ENCODE results near the gene CYSRT1.
"Not testable (repeated sequence)": the region's sequence is repeated elsewhere in the genome, so short reads cannot be mapped to it uniquely, and the experiment has no call there.

The CYSRT1 gene

GRCh38 chr9:137234055-137234697 is 9.2 kb downstream of the CYSRT1 start:
- Mint-ChIP-seq H3K9me3 (no peaks in the 10 kb centered on the region), H3K4me3 (no peak overlapping the region), H3K36me3 (no peaks in the 10 kb centered on the region)

GRCh38 chr9:137234758-137235423 is 9.9 kb downstream of the CYSRT1 start:
- Mint-ChIP-seq H3K4me3 (peak overlapping the region; percentile 45), H3K27me3 (peaks cover 38% of the 10 kb centered on the region), H3K27ac (peak overlapping the region; percentile 63), H3K4me1 (peaks cover 48% of the 10 kb centered on the region), H3K9me3 (no peaks in the 10 kb centered on the region), H3K36me3 (no peaks in the 10 kb centered on the region)
- peak; percentile 49 for ATAC-seq

More at GRCh38 chr9:137234055-137234697, 9.2 kb downstream of the CYSRT1 start:
- Mint-ChIP-seq H3K4me1 (peaks cover 41% of the 10 kb centered on the region), H3K27me3 (peaks cover 38% of the 10 kb centered on the region), H3K27ac (peak overlapping the region; percentile 63)
- no peak for ATAC-seq

- H3K4me3 Mint-ChIP-seq = peak overlapping the region; percentile 45
- peak overlapping the region; percentile 63 for H3K27ac Mint-ChIP-seq
Measured at GRCh38 chr9:137235424-137236237, 10.7 kb downstream of the CYSRT1 start.

GRCh38 chr9:137236238-137236935 is 11.4 kb downstream of the CYSRT1 start:
- no peaks in the 10 kb centered on the region for H3K36me3 Mint-ChIP-seq
- peaks cover 25% of the 10 kb centered on the region for H3K27me3 Mint-ChIP-seq
- ATAC-seq = peak; percentile 53
- no peaks in the 10 kb centered on the region for H3K9me3 Mint-ChIP-seq
- H3K4me3 Mint-ChIP-seq = peak overlapping the region; percentile 29
- no peak overlapping the region for H3K27ac Mint-ChIP-seq
- peaks cover 48% of the 10 kb centered on the region for H3K4me1 Mint-ChIP-seq

More at GRCh38 chr9:137235424-137236237, 10.7 kb downstream of the CYSRT1 start:
- ATAC-seq = no peak
- Mint-ChIP-seq H3K4me1 (peaks cover 48% of the 10 kb centered on the region), H3K36me3 (no peaks in the 10 kb centered on the region), H3K27me3 (peaks cover 32% of the 10 kb centered on the region), H3K9me3 (no peaks in the 10 kb centered on the region)

GRCh38 chr9:137236936-137237421 is 12.0 kb downstream of the CYSRT1 start:
- Mint-ChIP-seq H3K27me3 (peaks cover 19% of the 10 kb centered on the region), H3K4me1 (peaks cover 49% of the 10 kb centered on the region), H3K4me3 (peak overlapping the region; percentile 29), H3K9me3 (no peaks in the 10 kb centered on the region), H3K36me3 (no peaks in the 10 kb centered on the region), H3K27ac (no peak overlapping the region)
- no peak for ATAC-seq

GRCh38 chr9:137237759-137238726 is 13.1 kb downstream of the CYSRT1 start:
- H3K36me3 Mint-ChIP-seq = peaks cover 10% of the 10 kb centered on the region

GRCh38 chr9:137239541-137240200 is 14.7 kb downstream of the CYSRT1 start:
- not testable (repeated sequence) for H3K27me3 Mint-ChIP-seq, ATAC-seq, H3K9me3 Mint-ChIP-seq
- H3K27ac Mint-ChIP-seq = peak overlapping the region; percentile 69
- peaks cover 16% of the 10 kb centered on the region for H3K36me3 Mint-ChIP-seq
- peaks cover 71% of the 10 kb centered on the region for H3K4me1 Mint-ChIP-seq
- H3K4me3 Mint-ChIP-seq = peak overlapping the region; percentile 86

More at GRCh38 chr9:137237759-137238726, 13.1 kb downstream of the CYSRT1 start:
- Mint-ChIP-seq H3K27ac (no peak overlapping the region), H3K4me3 (no peak overlapping the region), H3K27me3 (peaks cover 12% of the 10 kb centered on the region), H3K4me1 (peaks cover 59% of the 10 kb centered on the region), H3K9me3 (no peaks in the 10 kb centered on the region)
- ATAC-seq = no peak

- peaks cover 1% of the 10 kb centered on the region for H3K27me3 Mint-ChIP-seq
Measured at GRCh38 chr9:137240318-137240840, 15.4 kb downstream of the CYSRT1 start.

GRCh38 chr9:137240841-137241489 is 16.0 kb downstream of the CYSRT1 start, which contains the start of gene TUBB4B:
TUBB4B (plus strand) TSS chr9:137241287; CDS start chr9:137241361, 74 bp downstream.
- ATAC-seq = peak; percentile 89
- peaks cover 61% of the 10 kb centered on the region for H3K4me1 Mint-ChIP-seq
- no peaks in the 10 kb centered on the region for H3K9me3 Mint-ChIP-seq
- H3K27ac Mint-ChIP-seq = peak within 1 kb of the TSS; percentile 69
- H3K4me3 Mint-ChIP-seq = peak within 1 kb of the TSS; percentile 86
- peaks cover 16% of the 10 kb centered on the region for H3K36me3 Mint-ChIP-seq
- H3K27me3 Mint-ChIP-seq = no peaks in the 10 kb centered on the region

More at GRCh38 chr9:137240318-137240840, 15.4 kb downstream of the CYSRT1 start:
- Mint-ChIP-seq H3K27ac (peak overlapping the region; percentile 69), H3K4me1 (peaks cover 64% of the 10 kb centered on the region), H3K9me3 (no peaks in the 10 kb centered on the region), H3K4me3 (peak overlapping the region; percentile 86), H3K36me3 (peaks cover 16% of the 10 kb centered on the region)
- ATAC-seq = peak; percentile 61

- Mint-ChIP-seq H3K9me3 (no peaks in the 10 kb centered on the region), H3K27ac (peak overlapping the region; percentile 69), H3K4me1 (peaks cover 55% of the 10 kb centered on the region), H3K4me3 (peak overlapping the region; percentile 86), H3K27me3 (no peaks in the 10 kb centered on the region), H3K36me3 (peaks cover 16% of the 10 kb centered on the region)
- peak; percentile 46 for ATAC-seq
Measured at GRCh38 chr9:137241490-137242268, 16.7 kb downstream of the CYSRT1 start.

GRCh38 chr9:137242269-137243203 is 17.6 kb downstream of the CYSRT1 start:
- H3K36me3 Mint-ChIP-seq = peaks cover 16% of the 10 kb centered on the region
- H3K27ac Mint-ChIP-seq = peak overlapping the region; percentile 69
- H3K4me1 Mint-ChIP-seq = peaks cover 49% of the 10 kb centered on the region
- H3K4me3 Mint-ChIP-seq = peak overlapping the region; percentile 78
- H3K9me3 Mint-ChIP-seq = no peaks in the 10 kb centered on the region
- ATAC-seq = no peak
- no peaks in the 10 kb centered on the region for H3K27me3 Mint-ChIP-seq
